OCI-LY7 (cell line): ENCODE data around the gene TMEM114. TPM values are rescaled to one million over a fixed set of nuclear protein-coding genes. Genes with fewer than 3 reads are reported as not detected.
"Not testable (repeated sequence)": the region's sequence is repeated elsewhere in the genome, so short reads cannot be mapped to it uniquely, and the experiment has no call there.

ENCODE experiments used
- BruUV-seq: library from RNA; stranded (reverse); fragments of 400-500 nt; replicated peaks from 2 replicates; lab custom pipeline; 2021; lab: Mats Ljungman, UMichigan
- CTCF ChIA-PET: fragments of 300-600 bp; sonication (Branson Sonifier 250); formaldehyde crosslinking; loops from one replicate; lab custom pipeline; 2022; ENCODE audit warnings: antibody characterized with exemption; ENCODE audit not compliant: unreplicated experiment; lab: Charles Lee
- POLR2A ChIA-PET: fragments of 300-600 bp; sonication (Branson Sonifier 250); formaldehyde crosslinking; loops from one replicate; lab custom pipeline; 2022; ENCODE audit warnings: antibody characterized with exemption; lab: Charles Lee
- DNase-seq: peaks from one replicate; pipeline ENCODE4 v3.0.0-alpha.2; 2015; ENCODE audit warnings: low spot score
- H2AFZ ChIP-seq: fragments of 200-600 bp; sonication (generic), shearing (Covaris generic); 2 replicates; pipeline ENCODE4 v1.6.1; 2014; ENCODE audit warnings: mild to moderate bottlenecking, antibody characterized with exemption, low read length, moderate library complexity
- H3K27ac ChIP-seq: fragments of 200-600 bp; sonication (generic); 2 replicates; pipeline ENCODE4 v1.5.1; 2014; ENCODE audit warnings: mixed run types, low read depth, mild to moderate bottlenecking, moderate library complexity, low read length, inconsistent platforms; ENCODE audit not compliant: poor library complexity, severe bottlenecking
- H3K36me3 ChIP-seq: fragments of 200-600 bp; sonication (generic); 2 replicates; pipeline ENCODE4 v1.6.1; 2014; ENCODE audit warnings: mild to moderate bottlenecking, antibody characterized with exemption, low read length, moderate library complexity, mixed read lengths; ENCODE audit not compliant: insufficient read depth
- H3K4me1 ChIP-seq: fragments of 200-600 bp; sonication (generic); 2 replicates; pipeline ENCODE4 v1.5.1; 2014; ENCODE audit warnings: mild to moderate bottlenecking, low read length; ENCODE audit not compliant: insufficient read depth, poor library complexity, severe bottlenecking
- H3K4me2 ChIP-seq: fragments of 200-600 bp; sonication (generic); 2 replicates; pipeline ENCODE4 v1.6.1; 2014; ENCODE audit warnings: mild to moderate bottlenecking, low read length
- H3K4me3 ChIP-seq: fragments of 200-600 bp; sonication (generic); 2 replicates; pipeline ENCODE4 v1.5.1; 2014; ENCODE audit warnings: mild to moderate bottlenecking, low read depth, low read length; ENCODE audit not compliant: poor library complexity, severe bottlenecking
- H3K79me2 ChIP-seq: fragments of 200-600 bp; sonication (generic); 2 replicates; pipeline ENCODE4 v1.6.1; 2016; ENCODE audit warnings: low read depth, mild to moderate bottlenecking, low read length, moderate library complexity, mixed read lengths; ENCODE audit not compliant: insufficient read depth
- H3K9me2 ChIP-seq: fragments of 200-600 bp; sonication (generic); 2 replicates; pipeline ENCODE4 v1.6.1; 2016; ENCODE audit warnings: mild to moderate bottlenecking, low read length, mixed read lengths; ENCODE audit not compliant: insufficient read depth
- H3K9me3 ChIP-seq: fragments of 200-600 bp; sonication (generic); 2 replicates; pipeline ENCODE4 v1.6.1; 2014; ENCODE audit warnings: mild to moderate bottlenecking, mixed run types, low read length, mixed read lengths
- H4K20me1 ChIP-seq: fragments of 200-600 bp; sonication (generic); 2 replicates; pipeline ENCODE4 v1.6.1; 2014; ENCODE audit warnings: mild to moderate bottlenecking, antibody characterized with exemption, low read length, moderate library complexity, mixed read lengths; ENCODE audit not compliant: insufficient read depth
- EZH2phosphoT487 ChIP-seq: fragments of 200-600 bp; sonication (generic); IDR thresholded peaks from 2 replicates; pipeline ENCODE4 v1.6.1; 2018; ENCODE audit warnings: low read depth, borderline replicate concordance, mild to moderate bottlenecking, mixed run types, antibody characterized with exemption, low read length, moderate library complexity, mixed read lengths
- intact Hi-C: fragments of 100-400 bp; cut with micrococcal nuclease; formaldehyde crosslinking; loops from one replicate; pipeline ENCODE4 v1.10.0; 2022; ENCODE audit not compliant: unreplicated experiment
- total RNA-seq, 2 experiments: library from RNA; depleted of rRNA in 1 of 2; stranded (reverse); fragments of >200 nt in 1 of 2; shearing (Covaris generic) in 1 of 2; gene quantifications; 2 replicates each; pipeline ENCODE4 v1.2.3, GENCODE V29; 2014 to 2022
- TF ChIP-seq, protein P1 (sequence below): fragments of 200-600 bp; sonication (generic); conservative IDR thresholded peaks from 2 replicates; pipeline ENCODE4 v1.5.1; 2014; ENCODE audit warnings: mild to moderate bottlenecking, antibody characterized with exemption, low read length, moderate library complexity, mixed read lengths

Gene TMEM114
- total RNA-seq, 2 experiments from 2014 or later: not detected

DNA sequence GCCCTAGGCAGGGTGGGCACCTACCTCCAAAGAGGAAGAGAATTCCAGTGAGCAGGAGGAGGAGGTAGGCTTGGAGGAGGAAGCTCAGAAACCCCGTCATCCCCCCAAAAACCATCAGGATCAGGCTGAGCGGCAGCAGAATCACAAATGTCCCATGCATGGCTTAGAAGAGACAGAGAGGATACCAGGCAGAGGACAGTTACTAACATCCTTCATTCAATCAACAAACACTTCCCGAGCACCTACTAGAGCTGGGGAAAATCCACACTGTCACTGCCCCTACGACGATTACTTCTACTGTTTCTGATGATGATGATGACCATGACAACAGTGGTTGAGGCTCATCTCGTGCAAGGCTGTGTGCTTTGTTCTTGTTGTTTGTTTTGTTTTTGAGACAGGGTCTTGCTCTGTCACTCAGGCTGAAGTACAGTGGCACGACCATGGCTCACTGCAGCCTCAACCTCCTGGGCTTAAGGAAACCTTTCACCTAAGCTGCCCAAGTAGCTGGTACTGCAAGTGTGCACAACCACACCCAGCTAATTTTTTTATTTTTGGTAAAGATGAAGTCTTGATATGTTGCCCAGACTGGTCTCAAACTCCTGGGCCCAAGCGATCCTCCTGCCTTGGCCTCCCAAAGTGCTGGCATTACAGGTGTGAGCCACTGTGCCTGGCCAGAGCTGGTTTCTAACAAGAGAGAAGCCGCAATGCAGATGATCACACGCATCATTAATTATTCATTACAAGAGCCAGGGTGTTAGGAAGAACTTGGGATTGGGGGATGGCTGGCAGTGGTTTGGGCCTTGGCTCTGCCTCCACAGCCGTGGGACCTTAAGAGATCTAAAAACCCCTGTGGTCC is 18.0 kb downstream of the TMEM114 start:
- Histone ChIP-seq H2AFZ (no peak overlapping the region), H3K9me3 (no peaks in the 10 kb centered on the region), H4K20me1 (no peaks in the 10 kb centered on the region), H3K79me2 (no peaks in the 10 kb centered on the region), H3K4me3 (no peak overlapping the region), H3K9me2 (no peaks in the 10 kb centered on the region), H3K27ac (no peak overlapping the region), H3K4me1 (no peaks in the 10 kb centered on the region), H3K4me2 (no peak overlapping the region), H3K36me3 (no peaks in the 10 kb centered on the region)
- no peak for DNase-seq
- ChIA-PET POLR2A (interaction anchor here (0.6 to 1.4 kb wide), 2 partner anchors 10 to 297 kb away, joined by 3 read pairs; partner anchors contain the start of gene CARHSP1), CTCF (no interaction called here)
- intact Hi-C loops: loop anchor here (5.0 kb wide), 1 partner anchor 65 kb away; no protein-coding TSS in a partner anchor
- no peak for TF ChIP-seq EZH2phosphoT487
- TF ChIP-seq, protein P1, sequence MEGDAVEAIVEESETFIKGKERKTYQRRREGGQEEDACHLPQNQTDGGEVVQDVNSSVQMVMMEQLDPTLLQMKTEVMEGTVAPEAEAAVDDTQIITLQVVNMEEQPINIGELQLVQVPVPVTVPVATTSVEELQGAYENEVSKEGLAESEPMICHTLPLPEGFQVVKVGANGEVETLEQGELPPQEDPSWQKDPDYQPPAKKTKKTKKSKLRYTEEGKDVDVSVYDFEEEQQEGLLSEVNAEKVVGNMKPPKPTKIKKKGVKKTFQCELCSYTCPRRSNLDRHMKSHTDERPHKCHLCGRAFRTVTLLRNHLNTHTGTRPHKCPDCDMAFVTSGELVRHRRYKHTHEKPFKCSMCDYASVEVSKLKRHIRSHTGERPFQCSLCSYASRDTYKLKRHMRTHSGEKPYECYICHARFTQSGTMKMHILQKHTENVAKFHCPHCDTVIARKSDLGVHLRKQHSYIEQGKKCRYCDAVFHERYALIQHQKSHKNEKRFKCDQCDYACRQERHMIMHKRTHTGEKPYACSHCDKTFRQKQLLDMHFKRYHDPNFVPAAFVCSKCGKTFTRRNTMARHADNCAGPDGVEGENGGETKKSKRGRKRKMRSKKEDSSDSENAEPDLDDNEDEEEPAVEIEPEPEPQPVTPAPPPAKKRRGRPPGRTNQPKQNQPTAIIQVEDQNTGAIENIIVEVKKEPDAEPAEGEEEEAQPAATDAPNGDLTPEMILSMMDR: no peak
- no TSS peak for BruUV-seq

GRCh38 chr16:8571061-8571596 is 19.2 kb downstream of the TMEM114 start:
- TF ChIP-seq, protein P1: no peak
- no peak for TF ChIP-seq EZH2phosphoT487
- no peaks in the 10 kb centered on the region for H3K79me2 ChIP-seq
- DNase-seq: no peak
- H3K4me2 ChIP-seq: no peak overlapping the region
- H3K4me3 ChIP-seq: no peak overlapping the region
- H3K9me2 ChIP-seq: no peaks in the 10 kb centered on the region
- no peaks in the 10 kb centered on the region for H3K4me1 ChIP-seq
- no peak overlapping the region for H3K27ac ChIP-seq
- no peaks in the 10 kb centered on the region for H4K20me1 ChIP-seq
- ChIA-PET POLR2A (no interaction called here), CTCF (no interaction called here)
- intact Hi-C loops: loop anchor here (5.0 kb wide), 1 partner anchor 66 kb away; no protein-coding TSS in a partner anchor
- H2AFZ ChIP-seq: no peak overlapping the region
- no peaks in the 10 kb centered on the region for H3K36me3 ChIP-seq
- H3K9me3 ChIP-seq: no peaks in the 10 kb centered on the region
- BruUV-seq: no TSS peak

DNA sequence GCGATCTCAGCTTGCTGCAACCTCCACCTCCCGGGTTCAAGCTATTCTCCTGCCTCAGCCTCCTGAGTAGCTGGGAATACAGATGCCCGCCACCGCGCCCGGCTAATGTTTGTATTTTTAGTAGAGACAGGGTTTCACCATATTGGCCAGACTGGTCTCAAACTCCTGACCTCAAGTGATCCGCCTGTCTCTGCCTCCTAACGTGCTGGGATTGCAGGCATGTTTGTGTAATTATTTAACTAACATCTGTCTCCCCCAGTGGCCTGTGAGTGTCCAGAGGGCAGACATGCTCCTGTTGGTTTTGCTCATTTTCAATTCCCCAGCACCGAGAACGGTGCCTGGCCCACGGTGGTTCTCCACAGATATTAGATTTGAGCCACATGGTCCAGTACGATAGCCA is 19.9 kb downstream of the TMEM114 start:
- H4K20me1 ChIP-seq, H3K4me2 ChIP-seq, POLR2A ChIA-PET, H3K9me3 ChIP-seq, H2AFZ ChIP-seq, H3K27ac ChIP-seq, H3K79me2 ChIP-seq, CTCF ChIA-PET, H3K4me1 ChIP-seq, H3K36me3 ChIP-seq, H3K4me3 ChIP-seq, DNase-seq, H3K9me2 ChIP-seq, BruUV-seq: not testable (repeated sequence)
- intact Hi-C loops: loop anchor here (5.0 kb wide), 1 partner anchor 67 kb away; no protein-coding TSS in a partner anchor
